ENCODE results near the gene EPAS1.

Gene EPAS1

GRCh38 chr2:46329803-46330775, 32.9 kb downstream of the EPAS1 start:
- no peaks in the 10 kb centered on the region for H3K36me3 ChIP-seq (ENCODE audit: insufficient read depth, low read length)
- H3K9ac ChIP-seq (ENCODE audit: low read depth, low read length), result no peak overlapping the region
- peaks cover 11% of the 10 kb centered on the region for H3K4me1 ChIP-seq (ENCODE audit: insufficient read depth, low read length)
- no peaks in the 10 kb centered on the region for H3K9me3 ChIP-seq (ENCODE audit: control insufficient read depth, insufficient read depth, low read length)

- H3K4me1 ChIP-seq (ENCODE audit: insufficient read depth, low read length), result peaks cover 20% of the 10 kb centered on the region
- no peaks in the 10 kb centered on the region for H3K36me3 ChIP-seq (ENCODE audit: insufficient read depth, low read length)
- H3K9me3 ChIP-seq (ENCODE audit: control insufficient read depth, insufficient read depth, low read length), result no peaks in the 10 kb centered on the region
- H3K9ac ChIP-seq (ENCODE audit: low read depth, low read length), result no peak overlapping the region
Observed at GRCh38 chr2:46331109-46331766, 34.0 kb downstream of the EPAS1 start.

GRCh38 chr2:46332686-46333281, 35.6 kb downstream of the EPAS1 start:
- peaks cover 33% of the 10 kb centered on the region for H3K4me1 ChIP-seq (ENCODE audit: insufficient read depth, low read length)
- no peaks in the 10 kb centered on the region for H3K9me3 ChIP-seq (ENCODE audit: control insufficient read depth, insufficient read depth, low read length)
- H3K9ac ChIP-seq (ENCODE audit: low read depth, low read length), result no peak overlapping the region
- H3K36me3 ChIP-seq (ENCODE audit: insufficient read depth, low read length), result no peaks in the 10 kb centered on the region

GRCh38 chr2:46333912-46334311, 36.7 kb downstream of the EPAS1 start:
- Histone ChIP-seq H3K9me3 (ENCODE audit: control insufficient read depth, insufficient read depth, low read length) (no peaks in the 10 kb centered on the region), H3K4me1 (ENCODE audit: insufficient read depth, low read length) (peaks cover 33% of the 10 kb centered on the region), H3K9ac (ENCODE audit: low read depth, low read length) (no peak overlapping the region), H3K36me3 (ENCODE audit: insufficient read depth, low read length) (no peaks in the 10 kb centered on the region)

- no peaks in the 10 kb centered on the region for H3K9me3 ChIP-seq (ENCODE audit: control insufficient read depth, insufficient read depth, low read length)
- no peaks in the 10 kb centered on the region for H3K36me3 ChIP-seq (ENCODE audit: insufficient read depth, low read length)
- H3K4me1 ChIP-seq (ENCODE audit: insufficient read depth, low read length), result peaks cover 33% of the 10 kb centered on the region
- H3K9ac ChIP-seq (ENCODE audit: low read depth, low read length), result no peak overlapping the region
Observed at GRCh38 chr2:46334389-46335271, 37.4 kb downstream of the EPAS1 start.

- Histone ChIP-seq H3K4me1 (ENCODE audit: insufficient read depth, low read length) (peaks cover 33% of the 10 kb centered on the region), H3K36me3 (ENCODE audit: insufficient read depth, low read length) (no peaks in the 10 kb centered on the region), H3K9me3 (ENCODE audit: control insufficient read depth, insufficient read depth, low read length) (no peaks in the 10 kb centered on the region), H3K9ac (ENCODE audit: low read depth, low read length) (peak overlapping the region; percentile 35; the same call in 1 of the 2 replicates)
Observed at GRCh38 chr2:46335391-46336282, 38.4 kb downstream of the EPAS1 start.

GRCh38 chr2:46336283-46336959, 39.2 kb downstream of the EPAS1 start:
- Histone ChIP-seq H3K4me1 (ENCODE audit: insufficient read depth, low read length) (peaks cover 32% of the 10 kb centered on the region), H3K9ac (ENCODE audit: low read depth, low read length) (no peak overlapping the region), H3K36me3 (ENCODE audit: insufficient read depth, low read length) (no peaks in the 10 kb centered on the region), H3K9me3 (ENCODE audit: control insufficient read depth, insufficient read depth, low read length) (no peaks in the 10 kb centered on the region)

GRCh38 chr2:46337208-46337994, 40.2 kb downstream of the EPAS1 start:
- no peaks in the 10 kb centered on the region for H3K9me3 ChIP-seq (ENCODE audit: control insufficient read depth, insufficient read depth, low read length)
- H3K36me3 ChIP-seq (ENCODE audit: insufficient read depth, low read length), result no peaks in the 10 kb centered on the region
- H3K4me1 ChIP-seq (ENCODE audit: insufficient read depth, low read length), result peaks cover 27% of the 10 kb centered on the region
- H3K9ac ChIP-seq (ENCODE audit: low read depth, low read length), result no peak overlapping the region

- Histone ChIP-seq H3K36me3 (ENCODE audit: insufficient read depth, low read length) (no peaks in the 10 kb centered on the region), H3K9ac (ENCODE audit: low read depth, low read length) (no peak overlapping the region), H3K9me3 (ENCODE audit: control insufficient read depth, insufficient read depth, low read length) (no peaks in the 10 kb centered on the region), H3K4me1 (ENCODE audit: insufficient read depth, low read length) (peaks cover 27% of the 10 kb centered on the region)
Observed at GRCh38 chr2:46338674-46339073, 41.5 kb downstream of the EPAS1 start.

GRCh38 chr2:46339200-46339599, 42.0 kb downstream of the EPAS1 start:
- no peaks in the 10 kb centered on the region for H3K36me3 ChIP-seq (ENCODE audit: insufficient read depth, low read length)
- H3K9ac ChIP-seq (ENCODE audit: low read depth, low read length), result no peak overlapping the region
- H3K9me3 ChIP-seq (ENCODE audit: control insufficient read depth, insufficient read depth, low read length), result no peaks in the 10 kb centered on the region
- H3K4me1 ChIP-seq (ENCODE audit: insufficient read depth, low read length), result peaks cover 27% of the 10 kb centered on the region

GRCh38 chr2:46339676-46340459, 42.7 kb downstream of the EPAS1 start:
- no peaks in the 10 kb centered on the region for H3K9me3 ChIP-seq (ENCODE audit: control insufficient read depth, insufficient read depth, low read length)
- H3K9ac ChIP-seq (ENCODE audit: low read depth, low read length), result no peak overlapping the region
- peaks cover 25% of the 10 kb centered on the region for H3K4me1 ChIP-seq (ENCODE audit: insufficient read depth, low read length)
- H3K36me3 ChIP-seq (ENCODE audit: insufficient read depth, low read length), result no peaks in the 10 kb centered on the region

Measured in ES-I3 (cell line).